OCI-LY7 (cell line): ENCODE results near the gene ZNF470. TPM values are rescaled to one million over a fixed set of nuclear protein-coding genes. Genes with fewer than 3 reads are reported as not detected.

Experiments
- BruUV-seq: library from RNA; stranded (reverse); fragments of 400-500 nt; replicated peaks from 2 replicates; lab custom pipeline; 2021; lab: Mats Ljungman, UMichigan
- CTCF ChIA-PET: fragments of 300-600 bp; sonication (Branson Sonifier 250); formaldehyde crosslinking; loops from one replicate; lab custom pipeline; 2022; ENCODE audit warnings: antibody characterized with exemption; ENCODE audit not compliant: unreplicated experiment; lab: Charles Lee
- POLR2A ChIA-PET: fragments of 300-600 bp; sonication (Branson Sonifier 250); formaldehyde crosslinking; loops from one replicate; lab custom pipeline; 2022; ENCODE audit warnings: antibody characterized with exemption; lab: Charles Lee
- DNase-seq: peaks from one replicate; pipeline ENCODE4 v3.0.0-alpha.2; 2015; ENCODE audit warnings: low spot score
- H2AFZ ChIP-seq: fragments of 200-600 bp; sonication (generic), shearing (Covaris generic); 2 replicates; pipeline ENCODE4 v1.6.1; 2014; ENCODE audit warnings: mild to moderate bottlenecking, antibody characterized with exemption, low read length, moderate library complexity
- H3K27ac ChIP-seq: fragments of 200-600 bp; sonication (generic); 2 replicates; pipeline ENCODE4 v1.5.1; 2014; ENCODE audit warnings: mixed run types, low read depth, mild to moderate bottlenecking, moderate library complexity, low read length, inconsistent platforms; ENCODE audit not compliant: poor library complexity, severe bottlenecking
- H3K36me3 ChIP-seq: fragments of 200-600 bp; sonication (generic); 2 replicates; pipeline ENCODE4 v1.6.1; 2014; ENCODE audit warnings: mild to moderate bottlenecking, antibody characterized with exemption, low read length, moderate library complexity, mixed read lengths; ENCODE audit not compliant: insufficient read depth
- H3K4me1 ChIP-seq: fragments of 200-600 bp; sonication (generic); 2 replicates; pipeline ENCODE4 v1.5.1; 2014; ENCODE audit warnings: mild to moderate bottlenecking, low read length; ENCODE audit not compliant: insufficient read depth, poor library complexity, severe bottlenecking
- H3K4me2 ChIP-seq: fragments of 200-600 bp; sonication (generic); 2 replicates; pipeline ENCODE4 v1.6.1; 2014; ENCODE audit warnings: mild to moderate bottlenecking, low read length
- H3K4me3 ChIP-seq: fragments of 200-600 bp; sonication (generic); 2 replicates; pipeline ENCODE4 v1.5.1; 2014; ENCODE audit warnings: mild to moderate bottlenecking, low read depth, low read length; ENCODE audit not compliant: poor library complexity, severe bottlenecking
- H3K79me2 ChIP-seq: fragments of 200-600 bp; sonication (generic); 2 replicates; pipeline ENCODE4 v1.6.1; 2016; ENCODE audit warnings: low read depth, mild to moderate bottlenecking, low read length, moderate library complexity, mixed read lengths; ENCODE audit not compliant: insufficient read depth
- H3K9me2 ChIP-seq: fragments of 200-600 bp; sonication (generic); 2 replicates; pipeline ENCODE4 v1.6.1; 2016; ENCODE audit warnings: mild to moderate bottlenecking, low read length, mixed read lengths; ENCODE audit not compliant: insufficient read depth
- H3K9me3 ChIP-seq: fragments of 200-600 bp; sonication (generic); 2 replicates; pipeline ENCODE4 v1.6.1; 2014; ENCODE audit warnings: mild to moderate bottlenecking, mixed run types, low read length, mixed read lengths
- H4K20me1 ChIP-seq: fragments of 200-600 bp; sonication (generic); 2 replicates; pipeline ENCODE4 v1.6.1; 2014; ENCODE audit warnings: mild to moderate bottlenecking, antibody characterized with exemption, low read length, moderate library complexity, mixed read lengths; ENCODE audit not compliant: insufficient read depth
- CTCF ChIP-seq: fragments of 200-600 bp; sonication (generic); conservative IDR thresholded peaks from 2 replicates; pipeline ENCODE4 v1.5.1; 2014; ENCODE audit warnings: mild to moderate bottlenecking, antibody characterized with exemption, low read length, moderate library complexity, mixed read lengths
- EZH2phosphoT487 ChIP-seq: fragments of 200-600 bp; sonication (generic); IDR thresholded peaks from 2 replicates; pipeline ENCODE4 v1.6.1; 2018; ENCODE audit warnings: low read depth, borderline replicate concordance, mild to moderate bottlenecking, mixed run types, antibody characterized with exemption, low read length, moderate library complexity, mixed read lengths
- intact Hi-C: fragments of 100-400 bp; cut with micrococcal nuclease; formaldehyde crosslinking; loops from one replicate; pipeline ENCODE4 v1.10.0; 2022; ENCODE audit not compliant: unreplicated experiment
- total RNA-seq, 2 experiments: library from RNA; depleted of rRNA in 1 of 2; stranded (reverse); fragments of >200 nt in 1 of 2; shearing (Covaris generic) in 1 of 2; gene quantifications; 2 replicates each; pipeline ENCODE4 v1.2.3, GENCODE V29; 2014 to 2022

Gene ZNF470
- total RNA-seq, 2 experiments from 2014 or later = 1.1 to 1.2 TPM

- peaks cover 7% of the 10 kb centered on the region; the same call in 1 of the 2 replicates for H3K9me3 ChIP-seq
- no TSS peak for BruUV-seq
- DNase-seq = no peak
- H2AFZ ChIP-seq = no peak overlapping the region
- no peaks in the 10 kb centered on the region for H3K4me1 ChIP-seq
- peaks cover 14% of the 10 kb centered on the region; the same call in 1 of the 2 replicates for H3K36me3 ChIP-seq
- no peak overlapping the region for H3K27ac ChIP-seq
- intact Hi-C loops = no loop called here
- no peak overlapping the region for H3K4me3 ChIP-seq
- ChIA-PET CTCF (no interaction called here), POLR2A (no interaction called here)
- no peaks in the 10 kb centered on the region for H3K9me2 ChIP-seq
- no peak overlapping the region for H3K4me2 ChIP-seq
- H3K79me2 ChIP-seq = no peaks in the 10 kb centered on the region
- no peaks in the 10 kb centered on the region for H4K20me1 ChIP-seq
- TF ChIP-seq CTCF (no peak), EZH2phosphoT487 (no peak)
Observed at GRCh38 chr19:56619121-56619520, 51.9 kb downstream of the ZNF470 start.

GRCh38 chr19:56622374-56622773, 55.1 kb downstream of the ZNF470 start:
- no peak overlapping the region for H2AFZ ChIP-seq
- no peaks in the 10 kb centered on the region for H3K79me2 ChIP-seq
- no peak overlapping the region for H3K27ac ChIP-seq
- peaks cover 14% of the 10 kb centered on the region; the same call in 1 of the 2 replicates for H3K36me3 ChIP-seq
- TF ChIP-seq CTCF = no peak
- BruUV-seq = no TSS peak
- no peaks in the 10 kb centered on the region for H3K9me3 ChIP-seq
- H3K4me2 ChIP-seq = no peak overlapping the region
- no peaks in the 10 kb centered on the region for H3K9me2 ChIP-seq
- DNase-seq = no peak
- intact Hi-C loops = no loop called here
- no peaks in the 10 kb centered on the region for H3K4me1 ChIP-seq
- no peak overlapping the region for H3K4me3 ChIP-seq
- no peaks in the 10 kb centered on the region for H4K20me1 ChIP-seq
- ChIA-PET POLR2A (no interaction called here), CTCF (no interaction called here)

GRCh38 chr19:56623006-56623405, 55.7 kb downstream of the ZNF470 start:
- H3K36me3 ChIP-seq = peaks cover 7% of the 10 kb centered on the region; the same call in 1 of the 2 replicates
- DNase-seq = no peak
- H2AFZ ChIP-seq = no peak overlapping the region
- no peaks in the 10 kb centered on the region for H4K20me1 ChIP-seq
- H3K9me2 ChIP-seq = no peaks in the 10 kb centered on the region
- intact Hi-C loops = no loop called here
- POLR2A ChIA-PET = no interaction called here
- H3K27ac ChIP-seq = no peak overlapping the region
- H3K9me3 ChIP-seq = no peaks in the 10 kb centered on the region
- no TSS peak for BruUV-seq
- TF ChIP-seq EZH2phosphoT487 = no peak
- no peak for TF ChIP-seq CTCF
- H3K4me2 ChIP-seq = no peak overlapping the region
- H3K79me2 ChIP-seq = no peaks in the 10 kb centered on the region
- no peaks in the 10 kb centered on the region for H3K4me1 ChIP-seq
- CTCF ChIA-PET = no interaction called here
- no peak overlapping the region for H3K4me3 ChIP-seq
